Stimulated activated effector memory CD8-positive, alpha-beta T cell treated with anti-CD3 and anti-CD28 coated beads, Interleukin-12 subunit alpha, Interleukin-12 subunit beta, amount 100 ng/mL, for 72 hours (primary cell): Measurements from ENCODE around the gene CAPN14.

ENCODE experiments used
- ATAC-seq: fragments of 150-1000 bp; cut with Tn5 transposase; 2 replicates; pipeline ENCODE4 v1.10.0; 2021
- DNase-seq, 2 donors: peaks; one replicate each; pipeline ENCODE4 v3.0.0; 2021 to 2022; ENCODE audit warnings: low spot score in 2 of 2
- H3K27ac Mint-ChIP-seq: one replicate; pipeline ENCODE4 v1.8.0; 2022; ENCODE audit warnings: mild to moderate bottlenecking, mixed read lengths
- H3K36me3 Mint-ChIP-seq: one replicate; pipeline ENCODE4 v1.8.0; 2022; ENCODE audit warnings: mild to moderate bottlenecking, mixed read lengths
- H3K4me1 Mint-ChIP-seq: one replicate; pipeline ENCODE4 v1.8.0; 2022; ENCODE audit warnings: mixed read lengths
- H3K4me3 Mint-ChIP-seq: one replicate; pipeline ENCODE4 v1.8.0; 2022; ENCODE audit warnings: mild to moderate bottlenecking, mixed read lengths
- H3K9me3 Mint-ChIP-seq: one replicate; pipeline ENCODE4 v1.8.0; 2022; ENCODE audit warnings: mixed read lengths

CAPN14 gene, protein sequence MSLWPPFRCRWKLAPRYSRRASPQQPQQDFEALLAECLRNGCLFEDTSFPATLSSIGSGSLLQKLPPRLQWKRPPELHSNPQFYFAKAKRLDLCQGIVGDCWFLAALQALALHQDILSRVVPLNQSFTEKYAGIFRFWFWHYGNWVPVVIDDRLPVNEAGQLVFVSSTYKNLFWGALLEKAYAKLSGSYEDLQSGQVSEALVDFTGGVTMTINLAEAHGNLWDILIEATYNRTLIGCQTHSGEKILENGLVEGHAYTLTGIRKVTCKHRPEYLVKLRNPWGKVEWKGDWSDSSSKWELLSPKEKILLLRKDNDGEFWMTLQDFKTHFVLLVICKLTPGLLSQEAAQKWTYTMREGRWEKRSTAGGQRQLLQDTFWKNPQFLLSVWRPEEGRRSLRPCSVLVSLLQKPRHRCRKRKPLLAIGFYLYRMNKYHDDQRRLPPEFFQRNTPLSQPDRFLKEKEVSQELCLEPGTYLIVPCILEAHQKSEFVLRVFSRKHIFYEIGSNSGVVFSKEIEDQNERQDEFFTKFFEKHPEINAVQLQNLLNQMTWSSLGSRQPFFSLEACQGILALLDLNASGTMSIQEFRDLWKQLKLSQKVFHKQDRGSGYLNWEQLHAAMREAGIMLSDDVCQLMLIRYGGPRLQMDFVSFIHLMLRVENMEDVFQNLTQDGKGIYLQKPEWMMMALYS

DNA sequence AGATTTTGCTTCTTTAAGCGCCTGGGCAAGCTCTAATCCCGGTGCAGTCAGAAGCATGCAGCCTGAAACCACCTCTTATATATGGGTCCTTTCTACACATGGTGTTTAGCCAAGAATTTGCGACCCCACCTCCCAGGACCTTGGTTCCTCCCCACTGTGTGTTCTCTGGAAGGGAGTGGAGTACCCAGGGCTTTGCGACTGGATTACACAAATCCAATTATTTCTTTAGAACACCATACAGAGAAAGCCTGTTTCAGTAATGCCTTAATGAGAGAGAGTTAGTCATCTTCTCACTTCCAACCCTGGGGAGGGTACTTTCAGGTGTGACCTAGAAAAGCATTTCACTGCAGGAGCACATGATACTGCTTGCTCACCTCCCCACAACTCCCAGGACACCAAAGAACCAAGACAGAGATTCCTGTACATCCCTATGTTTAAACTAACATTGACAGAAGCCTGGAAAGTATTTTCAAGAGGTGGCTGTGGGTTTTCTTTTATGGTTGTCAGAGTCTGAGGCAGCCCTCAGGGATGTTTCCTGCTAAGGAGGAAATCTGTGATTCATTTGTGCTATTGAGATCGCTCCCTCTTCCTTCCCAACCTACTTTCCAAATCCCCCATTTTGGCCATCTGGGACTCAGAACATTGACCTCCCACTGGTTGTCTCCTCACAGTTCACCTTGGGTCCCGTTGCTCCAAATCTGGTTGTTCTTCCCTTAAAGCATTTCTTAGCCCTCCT is at the start of gene CAPN14:
CAPN14 (minus strand) TSS at position 51 of the 736 bp plus-strand sequence. CDS start 12,068 bp downstream, outside the sequence.
- peaks cover 19% of the 10 kb centered on the region for H3K4me1 Mint-ChIP-seq
- no peaks in the 10 kb centered on the region for H3K36me3 Mint-ChIP-seq
- H3K4me3 Mint-ChIP-seq = no peak within 1 kb of the TSS
- no peaks in the 10 kb centered on the region for H3K9me3 Mint-ChIP-seq
- DNase-seq (no peak), ATAC-seq (peak; percentile 69)
- no peak within 1 kb of the TSS for H3K27ac Mint-ChIP-seq

DNA sequence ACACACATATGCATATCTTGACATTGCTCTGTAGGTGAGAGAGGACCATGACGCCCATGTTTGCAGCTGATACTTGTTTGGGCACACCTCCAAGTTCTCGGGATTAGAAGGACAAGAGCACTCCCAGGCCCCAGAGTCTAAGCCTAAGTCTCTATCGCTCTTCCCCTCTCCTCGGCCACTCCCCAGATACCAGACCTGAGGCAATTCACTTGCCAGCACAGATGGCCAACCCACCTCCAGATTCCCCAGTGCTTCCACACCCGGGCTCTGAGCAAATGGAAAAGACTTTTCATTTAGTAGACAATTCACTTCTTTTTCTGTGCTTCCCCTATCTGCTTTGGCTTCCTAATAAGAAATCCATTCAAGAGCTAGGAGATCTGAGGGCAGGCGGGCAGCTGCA is 49.5 kb upstream of the CAPN14 start:
- H3K4me3 Mint-ChIP-seq = no peak overlapping the region
- H3K4me1 Mint-ChIP-seq = no peaks in the 10 kb centered on the region
- DNase-seq = no peak
- H3K9me3 Mint-ChIP-seq = no peaks in the 10 kb centered on the region
- no peaks in the 10 kb centered on the region for H3K36me3 Mint-ChIP-seq
- ATAC-seq = no peak
- H3K27ac Mint-ChIP-seq = no peak overlapping the region

DNA sequence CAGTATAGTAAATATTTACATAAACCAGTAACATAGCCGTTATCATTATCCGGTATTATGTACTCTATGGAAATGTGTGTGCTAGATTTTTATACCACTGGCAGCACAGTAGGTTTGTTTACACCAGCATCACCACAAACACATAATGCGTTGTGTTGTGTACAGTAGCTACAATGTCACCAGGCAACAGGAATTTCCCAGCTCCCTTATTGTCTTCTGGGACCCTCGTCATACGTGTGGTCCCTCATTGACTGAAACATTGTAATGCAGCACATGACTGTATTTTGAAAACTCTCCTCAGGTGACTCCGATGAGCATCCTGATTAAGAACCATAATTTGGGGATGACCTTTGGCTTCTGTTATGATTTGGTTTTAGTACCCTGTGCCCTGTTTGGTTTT is 47.9 kb upstream of the CAPN14 start:
- H3K36me3 Mint-ChIP-seq = no peaks in the 10 kb centered on the region
- H3K27ac Mint-ChIP-seq = no peak overlapping the region
- DNase-seq (no peak), ATAC-seq (no peak)
- H3K4me3 Mint-ChIP-seq = no peak overlapping the region
- H3K4me1 Mint-ChIP-seq = no peaks in the 10 kb centered on the region
- no peaks in the 10 kb centered on the region for H3K9me3 Mint-ChIP-seq

DNA sequence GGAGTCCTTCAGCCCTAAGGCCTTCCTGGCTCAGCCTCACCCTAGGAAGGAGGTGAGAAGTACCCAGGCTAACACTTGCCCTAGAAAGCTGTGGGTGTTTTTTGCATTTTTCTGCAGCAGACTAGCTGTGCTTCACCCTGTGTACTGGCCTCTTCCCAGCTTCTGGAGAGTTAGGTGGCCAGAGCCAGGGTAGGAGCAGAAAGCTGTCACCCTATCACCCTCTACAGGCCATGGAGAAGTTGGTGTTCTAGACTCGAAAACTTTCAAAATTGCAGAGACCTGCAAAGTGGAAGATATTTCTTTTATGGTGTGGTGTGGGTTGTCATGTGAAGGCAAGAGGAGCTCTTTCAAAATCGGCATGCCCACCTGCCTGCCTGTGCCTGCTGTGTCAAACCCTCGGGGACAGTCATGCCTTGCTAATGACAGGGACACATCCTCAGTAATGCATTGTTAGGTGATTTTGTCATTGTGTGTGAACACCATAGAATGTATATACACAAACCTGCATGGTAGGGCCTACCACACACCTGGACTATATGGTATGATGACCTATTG is 46.4 kb upstream of the CAPN14 start:
- Mint-ChIP-seq H3K36me3 (no peaks in the 10 kb centered on the region), H3K27ac (no peak overlapping the region), H3K4me3 (no peak overlapping the region), H3K4me1 (no peaks in the 10 kb centered on the region), H3K9me3 (no peaks in the 10 kb centered on the region)
- no peak for ATAC-seq
- DNase-seq = no peak

DNA sequence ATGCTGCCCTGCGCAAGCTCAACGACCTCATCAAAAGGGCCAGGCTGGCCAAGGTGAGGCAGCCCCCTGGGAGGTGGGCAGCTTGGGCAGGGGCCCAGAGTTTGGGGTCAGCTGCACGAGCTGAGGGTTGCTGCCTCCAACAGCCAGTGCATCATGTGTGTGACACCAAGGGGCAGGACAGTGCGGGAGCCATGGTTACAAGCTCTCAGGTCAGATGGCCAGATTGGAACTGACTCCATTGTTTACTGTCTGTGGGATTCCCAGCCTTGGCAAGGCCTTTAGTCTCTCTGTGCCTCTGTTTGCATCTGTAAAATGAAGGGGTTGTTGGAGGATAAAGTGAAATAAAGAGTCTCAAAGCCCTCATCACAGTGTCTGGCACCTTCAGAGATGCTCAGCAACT is 43.6 kb upstream of the CAPN14 start:
- no peak overlapping the region for H3K27ac Mint-ChIP-seq
- no peak overlapping the region for H3K4me3 Mint-ChIP-seq
- H3K9me3 Mint-ChIP-seq = no peaks in the 10 kb centered on the region
- no peak for ATAC-seq
- DNase-seq = no peak
- H3K4me1 Mint-ChIP-seq = no peaks in the 10 kb centered on the region
- H3K36me3 Mint-ChIP-seq = no peaks in the 10 kb centered on the region

DNA sequence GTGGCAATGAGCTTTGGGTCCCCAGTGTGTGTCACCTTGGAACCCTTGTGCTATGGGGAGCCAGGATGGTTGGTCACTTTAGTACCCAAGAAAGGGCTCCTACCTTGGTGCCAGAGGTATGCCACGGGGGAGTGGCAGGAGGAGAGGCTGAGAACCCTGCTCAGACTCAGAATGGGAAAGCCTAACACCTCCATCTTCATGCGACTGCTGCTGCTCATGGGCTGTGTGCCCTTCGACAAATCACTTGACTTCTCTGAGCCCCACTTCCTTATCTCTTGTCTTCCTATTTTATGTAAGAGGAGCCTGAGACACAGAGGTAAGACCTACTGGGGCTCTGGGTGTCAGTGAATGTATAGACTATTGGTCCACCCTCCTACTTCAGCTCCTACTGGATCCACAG is 41.8 kb upstream of the CAPN14 start:
- DNase-seq = no peak

DNA sequence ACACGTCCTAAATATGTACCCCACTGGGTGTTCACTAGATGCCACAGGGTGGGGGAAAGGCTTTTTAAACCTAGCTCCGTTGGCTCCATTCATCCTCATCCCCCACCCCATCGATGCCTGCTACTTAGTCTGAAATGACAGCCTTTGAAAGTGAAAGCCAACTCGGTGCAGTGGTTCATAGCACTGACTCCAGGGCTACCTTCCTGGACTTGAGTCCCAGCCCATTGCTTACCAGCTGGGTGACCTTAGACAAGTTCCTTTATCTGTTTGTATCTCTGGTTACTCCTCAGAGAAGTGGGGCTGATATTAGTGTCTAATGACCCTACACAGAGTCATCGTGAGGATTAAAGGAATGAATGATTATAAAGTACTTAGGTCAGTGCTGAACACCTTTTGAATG is 41.0 kb upstream of the CAPN14 start:
- ATAC-seq (peak; percentile 46), DNase-seq (no peak)
- no peaks in the 10 kb centered on the region for H3K4me1 Mint-ChIP-seq
- H3K4me3 Mint-ChIP-seq = no peak overlapping the region
- no peak overlapping the region for H3K27ac Mint-ChIP-seq
- no peaks in the 10 kb centered on the region for H3K9me3 Mint-ChIP-seq
- H3K36me3 Mint-ChIP-seq = no peaks in the 10 kb centered on the region

More for the DNA sequence above, 41.8 kb upstream of the CAPN14 start:
- no peak overlapping the region for H3K4me3 Mint-ChIP-seq
- no peak overlapping the region for H3K27ac Mint-ChIP-seq
- H3K9me3 Mint-ChIP-seq = no peaks in the 10 kb centered on the region
- ATAC-seq = no peak
- no peaks in the 10 kb centered on the region for H3K4me1 Mint-ChIP-seq
- H3K36me3 Mint-ChIP-seq = no peaks in the 10 kb centered on the region

DNA sequence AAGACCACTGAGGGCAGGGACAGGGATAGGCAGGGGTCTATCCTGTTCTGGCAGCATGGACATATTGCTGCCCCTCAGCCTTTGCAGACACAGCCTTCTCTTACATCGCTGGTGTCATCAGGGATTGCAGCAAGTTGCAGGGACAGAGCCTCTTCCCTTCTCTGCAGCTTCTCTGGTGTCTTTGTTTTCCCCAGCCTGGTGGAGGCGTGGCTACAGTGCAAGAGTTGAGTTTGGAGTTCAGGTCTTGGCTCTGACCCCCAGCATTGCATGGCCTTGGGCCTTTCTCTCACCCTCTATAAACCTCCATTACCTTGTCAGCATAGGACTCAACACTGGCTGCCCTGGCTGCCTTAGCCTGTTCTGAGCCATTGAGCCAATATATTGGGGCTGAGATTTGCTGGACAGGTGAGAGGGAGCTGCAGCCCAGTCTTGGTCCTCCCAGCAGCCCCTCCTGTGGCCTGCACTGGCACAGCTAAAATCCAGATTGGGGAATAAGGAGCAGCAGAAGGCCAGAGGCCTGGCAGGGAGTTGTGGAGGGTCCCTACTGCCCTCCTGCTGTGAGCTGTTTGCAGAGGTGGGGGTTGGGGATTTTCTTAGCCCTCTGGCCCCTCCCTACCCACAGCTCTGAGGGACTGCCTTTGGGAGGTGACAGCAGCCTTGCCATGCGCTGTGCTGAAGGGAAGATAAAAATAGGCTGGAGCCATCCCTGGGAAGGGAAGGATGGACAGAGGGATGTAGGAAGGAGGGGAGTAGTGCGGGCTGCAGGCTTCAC is 39.5 kb upstream of the CAPN14 start:
- Mint-ChIP-seq H3K4me1 (no peaks in the 10 kb centered on the region), H3K27ac (peak overlapping the region; percentile 50), H3K36me3 (peaks cover 5% of the 10 kb centered on the region), H3K4me3 (no peak overlapping the region), H3K9me3 (no peaks in the 10 kb centered on the region)
- DNase-seq = no peak
- no peak for ATAC-seq

DNA sequence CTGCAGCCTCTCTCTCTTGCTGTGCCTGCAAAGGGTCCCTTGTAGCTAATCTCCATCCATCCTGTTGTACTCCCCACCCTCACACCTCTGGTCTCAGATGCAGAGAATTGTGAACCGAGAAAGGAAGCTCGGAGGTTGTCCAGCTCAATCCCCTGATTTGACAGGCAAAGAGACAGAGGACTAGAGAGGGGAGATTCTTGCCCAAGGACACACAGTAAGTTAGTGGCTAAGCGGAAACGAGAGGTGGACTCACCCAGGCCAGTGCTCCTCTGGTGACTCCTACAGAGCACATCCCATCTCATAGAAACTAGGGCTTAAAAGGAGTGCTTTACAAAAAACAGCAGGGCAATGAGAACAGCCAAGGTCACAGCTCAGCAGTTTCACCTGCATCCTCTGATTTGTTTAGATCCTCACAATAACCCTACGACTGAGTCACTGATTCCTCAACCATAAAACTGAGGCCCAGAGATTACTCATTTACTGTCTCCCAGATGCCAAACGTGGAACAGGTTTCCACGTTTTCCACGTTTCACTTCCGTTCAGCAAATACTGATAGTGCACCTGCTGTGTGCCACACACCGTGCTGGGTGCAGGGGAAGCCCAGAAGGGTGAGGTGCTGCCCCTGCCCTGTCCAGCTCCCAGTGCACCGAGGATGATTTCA is 38.7 kb upstream of the CAPN14 start:
- Mint-ChIP-seq H3K27ac (no peak overlapping the region), H3K4me1 (no peaks in the 10 kb centered on the region), H3K36me3 (peaks cover 5% of the 10 kb centered on the region), H3K9me3 (no peaks in the 10 kb centered on the region), H3K4me3 (no peak overlapping the region)
- no peak for DNase-seq
- ATAC-seq = no peak

DNA sequence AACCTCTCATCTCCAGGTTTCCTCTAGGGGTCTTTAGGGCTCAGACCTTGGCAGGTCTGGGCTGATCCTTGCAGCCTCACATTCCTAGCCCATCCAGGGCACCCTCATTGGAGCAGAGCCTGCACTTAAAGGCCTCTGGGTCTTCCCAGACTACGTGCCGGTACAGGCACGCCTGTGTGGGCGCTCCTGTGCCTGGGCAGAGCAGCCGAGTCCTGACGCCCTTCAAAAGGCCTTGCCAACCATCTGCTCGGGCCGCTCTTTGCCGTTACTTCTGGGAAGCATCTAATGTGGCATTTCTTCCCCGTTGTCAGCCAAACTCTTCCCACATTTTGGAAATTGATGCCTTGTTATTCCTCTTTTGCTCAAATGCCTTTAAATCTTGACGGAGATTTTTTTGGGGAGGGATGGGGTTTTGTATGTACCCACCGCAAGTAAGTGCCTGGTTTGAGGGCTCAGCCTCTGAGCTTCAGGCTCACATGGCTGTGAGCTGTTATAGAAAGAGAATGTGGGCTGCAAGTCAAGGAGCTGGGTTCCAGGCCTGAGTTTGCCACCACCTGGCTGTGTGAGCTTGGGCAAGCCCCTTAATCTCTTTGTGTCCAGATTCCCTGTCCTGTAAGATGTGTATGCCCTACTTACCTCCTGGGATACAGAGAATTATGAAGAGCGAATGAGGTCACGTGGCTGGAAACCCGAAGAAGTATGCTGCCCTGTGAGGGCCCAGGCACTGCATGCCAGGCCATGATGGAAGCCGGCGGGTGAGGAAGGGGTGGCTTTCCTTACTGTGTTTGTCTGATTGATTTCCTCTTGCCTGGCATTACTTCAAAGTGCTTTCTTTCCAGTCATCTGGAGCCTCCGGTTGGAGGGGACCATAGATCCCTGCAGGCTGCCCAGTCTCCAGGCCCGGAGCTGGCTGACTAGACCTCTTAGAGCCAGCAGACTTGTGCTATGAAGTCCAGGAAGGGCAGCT is 37.2 kb upstream of the CAPN14 start:
- H3K9me3 Mint-ChIP-seq = no peaks in the 10 kb centered on the region
- no peaks in the 10 kb centered on the region for H3K4me1 Mint-ChIP-seq
- no peak overlapping the region for H3K4me3 Mint-ChIP-seq
- H3K27ac Mint-ChIP-seq = no peak overlapping the region
- no peak for DNase-seq
- peaks cover 5% of the 10 kb centered on the region for H3K36me3 Mint-ChIP-seq
- no peak for ATAC-seq

DNA sequence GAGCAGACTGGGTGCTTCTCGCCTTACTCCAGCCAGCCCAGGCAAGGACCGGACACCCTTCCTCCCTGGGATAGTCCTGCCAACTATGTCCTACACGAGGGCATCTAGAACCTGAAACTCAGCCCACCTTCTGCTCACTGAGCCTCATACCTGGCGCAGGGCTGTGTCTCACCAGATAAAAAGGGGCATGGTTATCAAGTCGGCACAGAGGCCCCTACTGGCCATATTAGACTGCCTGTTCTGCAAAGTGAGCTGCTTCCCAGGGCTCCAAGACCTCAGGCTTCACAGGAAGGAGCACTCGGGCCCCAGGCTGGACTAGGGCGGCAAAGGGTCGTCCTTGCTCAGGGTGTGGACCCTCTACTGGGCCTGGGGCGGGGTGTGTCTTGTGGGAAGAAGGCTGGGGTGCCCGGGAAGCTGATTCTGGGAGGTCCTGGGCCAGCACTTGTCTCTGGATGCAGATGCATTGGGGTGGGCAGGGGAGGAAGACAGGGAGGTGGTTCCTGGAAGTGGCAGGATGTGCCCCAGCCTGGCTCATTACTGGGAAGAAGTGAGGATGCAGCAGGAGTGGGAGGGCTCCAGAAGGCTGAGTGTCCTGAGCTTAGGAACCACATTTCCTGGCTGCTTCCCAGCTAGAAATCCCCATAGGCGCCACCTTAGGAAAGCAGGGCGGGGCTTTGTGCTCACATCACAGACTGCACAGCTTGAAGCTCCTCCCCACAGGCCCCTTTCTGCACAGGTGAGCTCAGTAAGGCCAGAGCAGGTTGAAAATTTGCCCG is 36.2 kb upstream of the CAPN14 start:
- Mint-ChIP-seq H3K4me3 (no peak overlapping the region), H3K27ac (peak overlapping the region; percentile 46), H3K36me3 (peaks cover 5% of the 10 kb centered on the region), H3K9me3 (no peaks in the 10 kb centered on the region), H3K4me1 (no peaks in the 10 kb centered on the region)
- no peak for ATAC-seq
- DNase-seq = no peak

DNA sequence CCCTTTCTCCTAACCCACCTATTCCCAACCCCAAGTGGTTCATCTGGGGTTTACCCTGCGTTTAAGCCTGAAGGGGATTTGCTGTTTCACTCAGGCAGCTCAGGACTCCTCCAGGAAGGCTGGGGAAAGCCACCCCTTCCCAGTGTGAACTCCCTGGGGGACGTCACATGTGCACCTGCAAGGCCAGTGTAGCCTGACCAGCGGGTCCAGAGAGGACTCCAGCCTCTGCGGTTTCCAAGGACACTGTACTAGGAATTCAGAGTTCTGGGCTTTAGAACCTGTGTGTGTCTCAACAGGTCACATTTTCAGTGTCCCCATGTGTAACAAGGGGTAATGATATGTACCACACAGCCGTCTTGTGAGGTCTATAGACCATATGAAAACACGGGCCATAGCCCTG is 34.5 kb upstream of the CAPN14 start:
- Mint-ChIP-seq H3K27ac (no peak overlapping the region), H3K9me3 (no peaks in the 10 kb centered on the region), H3K4me3 (no peak overlapping the region), H3K4me1 (no peaks in the 10 kb centered on the region), H3K36me3 (peaks cover 5% of the 10 kb centered on the region)
- ATAC-seq (no peak), DNase-seq (no peak)

DNA sequence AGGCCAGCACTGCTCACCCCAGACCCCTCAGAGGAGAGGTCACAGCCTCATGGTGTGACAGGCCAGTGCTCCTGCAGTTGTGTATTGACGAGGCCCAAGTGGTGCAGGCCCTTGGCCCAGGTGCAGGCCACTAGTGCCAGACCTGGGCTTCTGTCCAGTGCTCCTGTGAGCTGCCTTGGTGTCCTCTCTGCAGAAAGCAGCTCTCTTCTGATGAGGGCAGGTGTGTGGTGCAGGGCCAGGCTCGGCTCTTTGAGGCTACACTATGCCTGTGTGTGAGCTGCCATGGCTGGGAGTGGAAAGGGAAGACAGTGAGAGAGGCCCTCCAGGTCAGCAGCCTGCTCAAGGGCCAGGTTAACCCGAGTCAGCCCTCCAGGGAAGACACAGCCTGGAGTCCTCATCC is 33.7 kb upstream of the CAPN14 start:
- DNase-seq = no peak
- Mint-ChIP-seq H3K4me3 (no peak overlapping the region), H3K36me3 (peaks cover 5% of the 10 kb centered on the region), H3K4me1 (no peaks in the 10 kb centered on the region), H3K27ac (no peak overlapping the region), H3K9me3 (no peaks in the 10 kb centered on the region)
- ATAC-seq = no peak
